ENCODE data around the gene FASTK.

DNA sequence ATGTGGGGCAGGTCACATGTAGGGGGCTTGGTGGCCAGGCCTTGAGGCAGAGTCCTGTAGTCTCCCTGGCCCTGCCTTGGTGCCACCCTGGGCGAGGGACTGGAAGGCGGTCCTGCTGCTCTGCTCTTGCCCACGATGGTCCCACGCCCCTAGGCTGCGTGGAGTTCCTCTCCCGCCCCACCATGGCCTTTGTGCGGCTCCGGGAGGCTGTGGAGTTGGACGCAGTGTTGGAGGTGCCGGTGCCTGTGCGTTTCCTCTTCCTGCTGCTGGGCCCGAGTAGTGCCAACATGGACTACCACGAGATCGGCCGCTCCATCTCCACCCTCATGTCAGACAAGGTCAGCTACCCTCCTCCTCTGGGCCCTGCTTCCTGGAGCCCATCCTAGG, 10.0 kb downstream of the FASTK start:
- no peak for TF ChIP-seq POLR2A (IDR thresholded peaks at IDR 0.05)
- TF ChIP-seq, protein P1, sequence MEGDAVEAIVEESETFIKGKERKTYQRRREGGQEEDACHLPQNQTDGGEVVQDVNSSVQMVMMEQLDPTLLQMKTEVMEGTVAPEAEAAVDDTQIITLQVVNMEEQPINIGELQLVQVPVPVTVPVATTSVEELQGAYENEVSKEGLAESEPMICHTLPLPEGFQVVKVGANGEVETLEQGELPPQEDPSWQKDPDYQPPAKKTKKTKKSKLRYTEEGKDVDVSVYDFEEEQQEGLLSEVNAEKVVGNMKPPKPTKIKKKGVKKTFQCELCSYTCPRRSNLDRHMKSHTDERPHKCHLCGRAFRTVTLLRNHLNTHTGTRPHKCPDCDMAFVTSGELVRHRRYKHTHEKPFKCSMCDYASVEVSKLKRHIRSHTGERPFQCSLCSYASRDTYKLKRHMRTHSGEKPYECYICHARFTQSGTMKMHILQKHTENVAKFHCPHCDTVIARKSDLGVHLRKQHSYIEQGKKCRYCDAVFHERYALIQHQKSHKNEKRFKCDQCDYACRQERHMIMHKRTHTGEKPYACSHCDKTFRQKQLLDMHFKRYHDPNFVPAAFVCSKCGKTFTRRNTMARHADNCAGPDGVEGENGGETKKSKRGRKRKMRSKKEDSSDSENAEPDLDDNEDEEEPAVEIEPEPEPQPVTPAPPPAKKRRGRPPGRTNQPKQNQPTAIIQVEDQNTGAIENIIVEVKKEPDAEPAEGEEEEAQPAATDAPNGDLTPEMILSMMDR (IDR thresholded peaks at IDR 0.05): no peak

All from testis (tissue), 2 donors.